GM12875 (cell line): ENCODE results near the gene ARX.

Source experiments
- H3K4me3 ChIP-seq: one replicate; pipeline ENCODE4 v1.5.1; 2011; ENCODE audit warnings: low read depth, low read length, control low read depth
- CTCF ChIP-seq: IDR thresholded peaks from 2 replicates; pipeline ENCODE4 v1.5.1; 2011; ENCODE audit warnings: low read depth, mild to moderate bottlenecking, control low read depth, inconsistent platforms, low read length, moderate library complexity, borderline replicate concordance; ENCODE audit not compliant: insufficient read depth

The ARX gene

GRCh38 chrX:25005382-25006185 is 10.2 kb downstream of the ARX start:
- no peak for TF ChIP-seq CTCF
- H3K4me3 ChIP-seq: no peak overlapping the region

GRCh38 chrX:25005034-25005381 is 10.8 kb downstream of the ARX start:
- TF ChIP-seq CTCF: no peak

GRCh38 chrX:25004485-25005032 is 11.2 kb downstream of the ARX start:
- H3K4me3 ChIP-seq: no peak overlapping the region
- no peak for TF ChIP-seq CTCF

More at GRCh38 chrX:25005034-25005381, 10.8 kb downstream of the ARX start:
- H3K4me3 ChIP-seq: no peak overlapping the region

GRCh38 chrX:25004040-25004439 is 11.7 kb downstream of the ARX start:
- H3K4me3 ChIP-seq: no peak overlapping the region
- TF ChIP-seq CTCF: no peak

GRCh38 chrX:25003066-25003849 is 12.5 kb downstream of the ARX start:
- no peak for TF ChIP-seq CTCF
- H3K4me3 ChIP-seq: no peak overlapping the region

- no peak overlapping the region for H3K4me3 ChIP-seq
- TF ChIP-seq CTCF: no peak
Observed at GRCh38 chrX:25002661-25003020, 13.1 kb downstream of the ARX start.
